ENCODE data around the gene CPD.
"Not testable (repeated sequence)": the region's sequence is repeated elsewhere in the genome, so short reads cannot be mapped to it uniquely, and the experiment has no call there.

The CPD gene

DNA sequence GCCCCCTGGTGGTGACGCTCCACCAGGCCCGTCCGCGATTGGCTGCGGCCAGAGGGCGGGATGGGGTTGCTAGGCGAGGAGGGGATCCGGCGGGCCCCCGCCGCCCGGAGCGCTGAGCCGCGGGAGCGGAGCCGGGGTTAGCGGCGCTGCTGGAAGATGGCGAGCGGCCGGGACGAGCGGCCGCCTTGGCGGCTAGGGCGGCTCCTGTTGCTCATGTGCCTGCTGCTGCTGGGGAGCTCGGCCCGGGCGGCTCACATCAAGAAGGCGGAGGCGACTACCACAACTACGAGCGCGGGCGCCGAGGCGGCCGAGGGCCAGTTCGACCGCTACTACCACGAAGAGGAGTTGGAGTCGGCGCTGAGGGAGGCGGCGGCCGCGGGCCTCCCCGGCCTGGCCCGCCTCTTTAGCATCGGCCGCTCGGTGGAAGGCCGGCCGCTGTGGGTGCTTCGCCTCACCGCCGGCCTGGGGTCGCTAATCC, at the start of gene CPD:
TSS of gene CPD (plus strand) at position 103 of the 478 bp plus-strand sequence. CDS start at position 157, 54 bp downstream.
- Histone ChIP-seq H3K27me3 (ENCODE audit: control insufficient read depth, insufficient read depth, low read length) (peaks cover 30% of the 10 kb centered on the region), H3K9ac (ENCODE audit: low read length) (peak within 1 kb of the TSS; percentile 78), H3K36me3 (ENCODE audit: control insufficient read depth, insufficient read depth, low read length) (no peaks in the 10 kb centered on the region), H3K9me3 (ENCODE audit: control insufficient read depth, insufficient read depth, low read depth, low read length) (no peaks in the 10 kb centered on the region), H3K4me1 (ENCODE audit: control insufficient read depth, insufficient read depth, low read length) (peaks cover 49% of the 10 kb centered on the region), H3K27ac (ENCODE audit: low read depth, low read length) (peak within 1 kb of the TSS; percentile 24; the same call in 1 of the 2 replicates), H3K4me3 (ENCODE audit: low read depth, low read length) (peak within 1 kb of the TSS; percentile 76)

DNA sequence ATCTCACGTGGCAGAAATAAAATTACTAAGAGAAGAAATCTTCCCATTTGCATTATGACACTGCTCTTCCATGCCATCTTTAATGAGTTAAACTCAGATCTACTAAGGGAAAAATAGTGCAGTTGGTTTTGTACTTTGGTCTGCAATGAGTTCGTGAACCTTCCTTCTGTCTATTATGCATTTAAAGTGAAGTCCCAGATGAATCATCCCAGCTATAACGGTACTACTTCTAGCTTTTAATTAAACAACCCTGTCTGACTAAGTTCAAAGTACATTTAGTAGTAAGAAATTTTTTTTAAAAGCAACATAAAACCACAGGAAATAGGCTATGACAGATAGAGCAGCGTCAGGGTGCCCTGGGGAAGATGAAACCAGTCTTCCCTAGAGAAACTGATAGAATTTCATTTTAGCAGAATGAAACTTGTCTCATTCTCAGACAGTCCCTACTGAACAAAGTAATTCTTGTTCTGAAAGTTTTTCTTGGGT, 46.6 kb upstream of the CPD start:
- H3K27me3 ChIP-seq (ENCODE audit: control insufficient read depth, insufficient read depth, low read length): no peaks in the 10 kb centered on the region
- no peaks in the 10 kb centered on the region for H3K4me1 ChIP-seq (ENCODE audit: control insufficient read depth, insufficient read depth, low read length)
- no peak overlapping the region for H3K4me3 ChIP-seq (ENCODE audit: low read depth, low read length)
- no peaks in the 10 kb centered on the region for H3K9me3 ChIP-seq (ENCODE audit: control insufficient read depth, insufficient read depth, low read depth, low read length)
- H3K27ac ChIP-seq (ENCODE audit: low read depth, low read length): no peak overlapping the region
- no peak overlapping the region for H3K9ac ChIP-seq (ENCODE audit: low read length)
- no peaks in the 10 kb centered on the region for H3K36me3 ChIP-seq (ENCODE audit: control insufficient read depth, insufficient read depth, low read length)

DNA sequence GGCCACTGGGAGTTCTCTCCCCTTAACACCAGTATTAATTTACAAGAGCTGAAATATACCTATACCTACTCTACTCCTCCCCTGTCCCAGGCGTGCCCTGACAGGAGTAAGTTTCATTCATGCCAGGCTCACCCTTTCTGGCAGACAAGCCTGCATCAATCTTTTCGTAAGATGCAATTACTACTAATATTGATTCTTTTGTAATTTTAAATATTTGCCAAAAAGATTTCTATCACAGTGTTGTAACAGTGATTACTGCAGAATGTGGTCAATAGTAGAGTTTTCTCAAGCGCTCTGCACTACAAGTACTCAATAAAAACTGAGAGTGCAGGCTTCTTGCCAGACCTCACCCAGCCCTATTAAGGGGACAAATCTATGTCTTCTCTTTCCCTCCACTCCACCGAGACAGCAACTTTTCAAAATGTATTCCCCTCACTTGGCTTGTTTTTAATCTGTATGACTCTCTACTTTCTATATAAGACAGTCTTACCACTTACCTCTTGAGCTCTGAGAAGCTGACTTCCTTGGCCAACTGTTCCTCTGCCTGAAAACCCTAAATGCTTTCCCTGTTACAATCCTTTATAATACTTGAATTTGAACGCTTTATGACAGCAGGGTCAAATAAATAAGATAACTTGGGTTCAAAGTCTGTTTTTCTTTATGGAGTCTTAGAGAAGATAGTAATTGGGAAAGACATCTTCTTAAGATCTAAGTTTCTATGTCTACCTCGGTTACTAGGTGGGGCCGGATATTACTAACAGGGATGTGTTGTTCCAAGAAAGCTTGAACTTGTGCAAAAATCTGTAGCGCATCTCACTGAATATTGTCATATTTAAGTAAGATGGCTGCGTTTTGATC, 45.0 kb upstream of the CPD start, which contains the start of gene TMIGD1:
TSS of gene TMIGD1 (minus strand) at position 555 of the 858 bp plus-strand sequence. CDS start 1,924 bp downstream, outside the sequence.
- no peaks in the 10 kb centered on the region for H3K36me3 ChIP-seq (ENCODE audit: control insufficient read depth, insufficient read depth, low read length)
- no peak within 1 kb of the TSS for H3K9ac ChIP-seq (ENCODE audit: low read length)
- H3K4me1 ChIP-seq (ENCODE audit: control insufficient read depth, insufficient read depth, low read length): no peaks in the 10 kb centered on the region
- H3K27me3 ChIP-seq (ENCODE audit: control insufficient read depth, insufficient read depth, low read length): no peaks in the 10 kb centered on the region
- H3K9me3 ChIP-seq (ENCODE audit: control insufficient read depth, insufficient read depth, low read depth, low read length): no peaks in the 10 kb centered on the region
- H3K27ac ChIP-seq (ENCODE audit: low read depth, low read length): no peak within 1 kb of the TSS
- H3K4me3 ChIP-seq (ENCODE audit: low read depth, low read length): no peak within 1 kb of the TSS

DNA sequence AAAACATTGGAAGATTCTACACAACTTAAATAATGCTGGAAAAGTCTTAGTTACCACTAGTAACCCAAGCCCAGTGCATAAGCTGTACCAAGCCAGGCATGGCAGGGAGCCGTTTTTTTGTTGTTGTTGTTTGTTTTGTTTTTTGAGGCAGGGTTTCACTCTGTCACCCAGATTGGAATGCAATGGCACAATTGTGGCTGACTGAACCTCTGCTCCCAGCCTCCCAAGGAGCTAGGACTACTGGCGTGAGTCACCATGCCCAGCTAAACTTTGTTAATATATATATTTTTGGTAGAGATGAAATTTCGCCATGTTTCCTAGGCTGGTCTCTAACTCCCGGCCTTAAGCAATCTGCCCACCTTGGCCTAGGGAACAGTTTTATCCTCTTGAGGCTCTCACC, 44.3 kb upstream of the CPD start:
- Histone ChIP-seq H3K4me1 (ENCODE audit: control insufficient read depth, insufficient read depth, low read length) (no peaks in the 10 kb centered on the region), H3K4me3 (ENCODE audit: low read depth, low read length) (no peak overlapping the region), H3K9ac (ENCODE audit: low read length) (no peak overlapping the region), H3K9me3 (ENCODE audit: control insufficient read depth, insufficient read depth, low read depth, low read length) (no peaks in the 10 kb centered on the region), H3K27ac (ENCODE audit: low read depth, low read length) (no peak overlapping the region), H3K36me3 (ENCODE audit: control insufficient read depth, insufficient read depth, low read length) (no peaks in the 10 kb centered on the region), H3K27me3 (ENCODE audit: control insufficient read depth, insufficient read depth, low read length) (no peaks in the 10 kb centered on the region)

DNA sequence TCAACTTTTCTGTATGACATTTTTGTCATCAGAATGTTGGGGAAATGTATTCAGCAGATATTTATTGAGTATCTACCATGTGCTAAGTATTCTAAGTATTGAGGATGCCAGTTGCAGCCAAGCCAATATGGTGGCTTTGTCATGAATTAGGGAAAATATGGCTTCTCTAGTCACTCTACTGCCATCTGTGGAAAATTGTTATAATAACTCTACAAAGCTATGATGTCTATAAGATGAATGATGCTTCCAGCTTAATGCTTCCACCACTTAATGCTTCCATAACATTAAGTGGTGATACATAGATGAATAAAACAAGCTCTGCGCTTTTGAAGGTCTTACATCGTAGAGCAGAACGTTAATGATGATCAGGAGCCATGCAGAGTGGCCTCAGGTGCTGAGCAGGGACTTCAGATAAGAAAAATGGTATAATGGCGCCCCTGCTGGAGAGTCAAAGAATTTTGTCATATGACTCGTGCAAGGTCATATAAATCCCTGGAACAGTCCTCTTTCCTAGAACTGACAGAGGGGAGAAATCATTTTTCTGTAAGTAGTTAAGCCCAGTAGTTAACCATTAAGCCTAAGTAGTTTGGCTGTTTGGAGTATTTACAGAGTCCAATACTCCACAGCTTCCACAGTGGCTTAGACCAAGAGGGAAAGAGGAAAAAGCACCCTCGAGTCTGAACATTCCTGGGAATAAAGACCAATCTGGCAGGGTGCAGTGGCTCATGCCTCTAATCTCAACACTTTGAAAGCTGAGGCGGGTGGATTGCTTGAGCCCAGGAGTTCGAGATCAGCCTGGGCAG, 42.2 kb upstream of the CPD start:
- peaks cover 10% of the 10 kb centered on the region; the same call in 1 of the 2 replicates for H3K4me1 ChIP-seq (ENCODE audit: control insufficient read depth, insufficient read depth, low read length)
- no peak overlapping the region for H3K9ac ChIP-seq (ENCODE audit: low read length)
- no peak overlapping the region for H3K27ac ChIP-seq (ENCODE audit: low read depth, low read length)
- H3K36me3 ChIP-seq (ENCODE audit: control insufficient read depth, insufficient read depth, low read length): no peaks in the 10 kb centered on the region
- no peak overlapping the region for H3K4me3 ChIP-seq (ENCODE audit: low read depth, low read length)
- H3K9me3 ChIP-seq (ENCODE audit: control insufficient read depth, insufficient read depth, low read depth, low read length): no peaks in the 10 kb centered on the region
- no peaks in the 10 kb centered on the region for H3K27me3 ChIP-seq (ENCODE audit: control insufficient read depth, insufficient read depth, low read length)

DNA sequence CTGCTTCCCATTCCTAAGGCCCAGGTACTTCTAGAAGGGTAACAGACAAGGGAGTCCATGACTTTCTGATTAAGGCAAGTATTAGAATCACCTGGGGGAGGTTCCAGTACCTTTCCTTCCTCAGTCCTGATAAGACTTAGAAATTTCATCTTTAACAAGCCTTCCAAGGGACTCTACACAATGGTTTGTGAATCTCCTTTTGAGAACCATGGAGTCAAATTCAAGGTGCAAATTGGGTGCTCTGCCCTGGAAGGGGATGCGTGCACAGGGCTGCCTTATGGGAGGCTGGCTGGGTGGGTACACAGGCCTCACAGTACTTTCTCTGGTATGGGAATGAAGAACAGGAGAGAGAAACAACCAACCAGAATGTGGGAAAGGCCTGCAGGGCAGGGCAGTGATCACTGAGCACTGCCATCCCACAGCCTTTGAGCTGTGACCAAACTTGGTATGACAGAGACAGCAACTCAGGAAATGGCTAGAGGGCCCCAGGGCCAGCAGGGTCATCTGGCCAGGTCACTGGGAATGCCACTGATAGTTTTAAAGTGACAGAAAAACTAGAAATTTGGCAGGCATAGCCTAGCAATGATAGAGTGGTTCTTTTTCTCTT, 41.2 kb upstream of the CPD start:
- no peaks in the 10 kb centered on the region for H3K36me3 ChIP-seq (ENCODE audit: control insufficient read depth, insufficient read depth, low read length)
- H3K9me3 ChIP-seq (ENCODE audit: control insufficient read depth, insufficient read depth, low read depth, low read length): no peaks in the 10 kb centered on the region
- no peak overlapping the region for H3K4me3 ChIP-seq (ENCODE audit: low read depth, low read length)
- H3K27me3 ChIP-seq (ENCODE audit: control insufficient read depth, insufficient read depth, low read length): no peaks in the 10 kb centered on the region
- H3K27ac ChIP-seq (ENCODE audit: low read depth, low read length): no peak overlapping the region
- no peak overlapping the region for H3K9ac ChIP-seq (ENCODE audit: low read length)
- H3K4me1 ChIP-seq (ENCODE audit: control insufficient read depth, insufficient read depth, low read length): peaks cover 10% of the 10 kb centered on the region; the same call in 1 of the 2 replicates

DNA sequence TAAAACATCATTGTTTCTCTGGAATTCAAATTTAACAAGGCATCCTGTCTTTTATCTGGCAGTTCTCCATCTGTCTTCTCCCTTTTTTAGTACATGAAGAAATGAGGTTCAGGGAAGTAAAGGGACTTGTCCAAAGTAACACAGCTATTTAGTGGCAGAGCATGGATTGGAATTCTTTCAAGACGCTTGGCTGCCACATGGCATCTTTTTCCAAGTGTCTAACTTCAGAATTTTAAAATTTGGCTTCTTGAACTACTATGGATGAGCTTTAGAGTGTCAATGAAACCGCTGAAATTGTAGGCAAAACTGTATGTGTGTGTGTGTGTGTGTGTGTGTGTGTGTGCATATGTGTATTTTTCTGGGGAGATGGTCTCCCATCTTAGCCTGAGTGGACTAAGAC, 39.6 kb upstream of the CPD start:
- H3K9ac ChIP-seq (ENCODE audit: low read length): no peak overlapping the region
- H3K4me1 ChIP-seq (ENCODE audit: control insufficient read depth, insufficient read depth, low read length): peaks cover 10% of the 10 kb centered on the region; the same call in 1 of the 2 replicates
- no peak overlapping the region for H3K4me3 ChIP-seq (ENCODE audit: low read depth, low read length)
- H3K9me3 ChIP-seq (ENCODE audit: control insufficient read depth, insufficient read depth, low read depth, low read length): no peaks in the 10 kb centered on the region
- H3K27ac ChIP-seq (ENCODE audit: low read depth, low read length): no peak overlapping the region
- H3K27me3 ChIP-seq (ENCODE audit: control insufficient read depth, insufficient read depth, low read length): no peaks in the 10 kb centered on the region
- H3K36me3 ChIP-seq (ENCODE audit: control insufficient read depth, insufficient read depth, low read length): no peaks in the 10 kb centered on the region

DNA sequence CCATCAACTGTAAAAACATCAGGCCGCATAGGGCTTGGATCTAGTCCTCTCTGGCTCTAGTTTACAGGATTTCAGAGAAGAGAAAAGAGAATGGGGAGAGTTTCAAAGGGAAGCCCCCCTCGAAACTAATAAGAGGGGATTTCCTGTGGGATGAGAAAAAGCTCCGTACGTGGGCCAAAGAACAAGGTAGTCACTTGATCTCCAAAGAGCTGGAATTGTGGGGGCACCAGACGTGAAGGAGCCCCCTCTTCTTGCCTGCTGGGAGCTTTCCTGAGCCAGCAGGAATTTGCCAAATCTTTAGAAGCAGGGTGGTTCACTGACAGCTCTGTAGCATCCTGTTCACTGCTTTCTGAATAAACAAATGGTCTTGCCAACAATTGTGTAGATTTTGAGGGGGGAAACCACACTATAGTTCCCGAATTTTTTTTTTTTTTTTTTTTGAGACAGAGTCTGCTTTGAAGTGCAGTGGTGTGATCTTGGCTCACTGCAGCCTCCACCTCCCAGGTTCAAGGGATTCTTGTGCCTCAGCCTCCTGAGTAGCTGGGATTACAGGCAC, 37.8 kb upstream of the CPD start:
- H3K36me3 ChIP-seq (ENCODE audit: control insufficient read depth, insufficient read depth, low read length): no peaks in the 10 kb centered on the region
- H3K9ac ChIP-seq (ENCODE audit: low read length): peak overlapping the region; percentile 53
- no peaks in the 10 kb centered on the region for H3K9me3 ChIP-seq (ENCODE audit: control insufficient read depth, insufficient read depth, low read depth, low read length)
- H3K4me1 ChIP-seq (ENCODE audit: control insufficient read depth, insufficient read depth, low read length): peaks cover 18% of the 10 kb centered on the region; the same call in 1 of the 2 replicates
- no peak overlapping the region for H3K4me3 ChIP-seq (ENCODE audit: low read depth, low read length)
- H3K27ac ChIP-seq (ENCODE audit: low read depth, low read length): peak overlapping the region; percentile 86; the same call in 1 of the 2 replicates
- H3K27me3 ChIP-seq (ENCODE audit: control insufficient read depth, insufficient read depth, low read length): no peaks in the 10 kb centered on the region

DNA sequence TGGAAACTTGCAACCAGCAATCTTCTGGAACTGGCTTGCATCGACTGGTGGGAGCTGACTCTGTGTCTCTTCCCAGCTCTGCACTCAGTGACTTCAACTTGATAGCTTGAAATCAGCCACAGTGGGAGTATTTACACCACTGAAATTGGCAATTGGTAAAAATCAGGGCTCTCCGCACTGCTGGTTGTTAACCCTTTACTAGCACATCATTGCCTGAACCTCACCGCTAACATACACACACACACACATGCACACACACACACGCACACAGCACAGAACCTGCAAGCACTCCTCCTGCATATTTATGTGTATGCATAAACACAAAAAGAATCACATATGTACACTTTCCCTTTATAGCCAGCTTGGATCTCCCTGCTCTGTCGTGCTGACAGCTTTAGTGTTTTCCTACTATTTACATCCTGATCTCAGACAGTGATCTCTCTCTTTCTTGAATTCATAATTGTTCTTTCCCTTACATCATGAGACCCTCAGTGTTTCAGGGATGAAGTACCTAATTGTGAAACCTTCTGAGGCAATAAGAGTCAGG, 37.0 kb upstream of the CPD start:
- Histone ChIP-seq H3K4me1 (ENCODE audit: control insufficient read depth, insufficient read depth, low read length) (peaks cover 18% of the 10 kb centered on the region; the same call in 1 of the 2 replicates), H3K27ac (ENCODE audit: low read depth, low read length) (no peak overlapping the region), H3K4me3 (ENCODE audit: low read depth, low read length) (no peak overlapping the region), H3K36me3 (ENCODE audit: control insufficient read depth, insufficient read depth, low read length) (no peaks in the 10 kb centered on the region), H3K27me3 (ENCODE audit: control insufficient read depth, insufficient read depth, low read length) (no peaks in the 10 kb centered on the region), H3K9me3 (ENCODE audit: control insufficient read depth, insufficient read depth, low read depth, low read length) (no peaks in the 10 kb centered on the region), H3K9ac (ENCODE audit: low read length) (no peak overlapping the region)

DNA sequence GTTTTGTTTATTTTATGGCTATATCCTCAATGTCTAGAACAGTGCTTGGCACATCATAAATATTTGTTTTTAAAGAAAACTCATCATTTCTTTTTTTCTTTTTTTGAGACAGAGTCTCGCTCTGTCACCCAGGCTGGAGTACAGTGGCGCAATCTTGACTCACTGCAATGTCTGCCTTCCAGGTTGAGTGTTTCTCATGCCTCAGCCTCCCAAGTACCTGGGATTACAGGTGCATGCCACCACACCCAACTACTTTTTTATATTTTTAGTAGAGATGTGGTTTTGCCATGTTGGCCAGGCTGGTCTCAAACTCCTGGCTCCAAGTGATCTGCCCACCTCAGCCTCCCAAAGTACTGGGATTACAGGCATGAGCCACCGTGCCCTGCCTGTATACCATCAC, 35.5 kb upstream of the CPD start:
- H3K27ac ChIP-seq (ENCODE audit: low read depth, low read length); H3K27me3 ChIP-seq (ENCODE audit: control insufficient read depth, insufficient read depth, low read length); H3K36me3 ChIP-seq (ENCODE audit: control insufficient read depth, insufficient read depth, low read length); H3K4me3 ChIP-seq (ENCODE audit: low read depth, low read length); H3K9ac ChIP-seq (ENCODE audit: low read length); H3K9me3 ChIP-seq (ENCODE audit: control insufficient read depth, insufficient read depth, low read depth, low read length): not testable (repeated sequence)
- H3K4me1 ChIP-seq (ENCODE audit: control insufficient read depth, insufficient read depth, low read length): peaks cover 18% of the 10 kb centered on the region; the same call in 1 of the 2 replicates

Data from HUES6 (cell line).